ENCODE measurements around the gene DNASE1L3. TPM values are rescaled to one million over a fixed set of nuclear protein-coding genes. Genes with fewer than 3 reads are reported as not detected.

DNASE1L3 gene
- polyA plus RNA-seq (2011; rRNA removed) (0.19 TPM in 1 of 2 replicates, not detected in the other), polyA plus RNA-seq (2017; fragmentation: RNase III; extraction: RNeasy Plus Mini Kit Qiagen cat#74134 plus additional on column Dnase treatment) (not detected in 3 replicates), polyA minus RNA-seq (2011; rRNA and poly(A)+ RNA removed) (0.49 TPM in 1 of 2 replicates, not detected in the other)
- 0.08 TPM in 1 of 2 replicates, not detected in the other for polyA plus RNA-seq (2012; cell fraction: cytosol; rRNA removed)
- not detected in 2 replicates for polyA plus RNA-seq (2012; cell fraction: nucleus; rRNA removed)

DNA sequence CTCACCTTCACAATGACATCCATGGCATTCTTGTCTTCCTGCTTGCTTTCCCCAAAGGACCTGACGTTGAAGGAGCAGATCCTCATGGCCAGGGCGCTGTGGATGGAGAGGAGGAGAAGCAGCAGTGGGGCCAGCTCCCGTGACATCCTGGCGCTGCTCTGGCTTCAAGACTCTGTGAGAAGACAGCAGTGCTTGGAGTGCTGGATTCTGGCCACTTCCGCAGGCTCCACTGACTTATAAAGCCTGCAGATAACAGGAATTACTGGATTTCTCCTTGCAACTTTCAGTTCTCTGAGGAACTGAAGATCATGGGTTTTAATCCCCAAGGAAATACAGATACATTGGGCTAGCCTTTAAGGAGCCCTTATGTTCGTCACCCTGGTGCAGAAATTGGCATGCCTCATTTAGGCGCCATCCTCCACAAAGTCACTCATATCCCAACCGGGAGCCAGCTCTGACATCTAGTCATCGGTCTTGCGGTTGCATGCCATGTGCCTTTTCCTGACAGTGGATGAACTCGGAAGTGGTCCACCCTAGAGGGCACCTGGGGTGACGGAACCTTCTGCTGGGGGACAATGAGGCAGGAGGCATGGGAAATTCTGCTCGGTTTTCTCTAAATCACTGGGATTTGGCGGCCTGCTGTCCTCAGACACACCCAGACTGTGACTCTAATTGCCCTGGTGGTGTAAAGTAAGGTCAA lies at the start of gene DNASE1L3:
Gene DNASE1L3, minus strand, starts transcription at position 212 of the 700 bp plus-strand sequence. Its CDS starts 66 bp downstream, at position 146.
- FAIRE-seq (no peak), DNase-seq (ENCODE audit: low read depth in 1 of 2, low spot score in 1 of 2) (no peak), ATAC-seq (no peak; a peak in 1 of 6 replicates)
- Histone ChIP-seq H3K27ac (no peak within 1 kb of the TSS), H3K4me3 (no peak within 1 kb of the TSS), H3K4me2 (no peak within 1 kb of the TSS), H3K4me1 (peaks cover 20% of the 10 kb centered on the region), H3K9me3 (no peaks in the 10 kb centered on the region)
- WGBS (ENCODE audit: missing lambda C conversion rate): 64% methylated on average over 14 of the region's 14 CpGs
- no peak for TF ChIP-seq USF2 (IDR thresholded peaks at IDR 0.05)
- no peak for TF ChIP-seq CBX8 (IDR thresholded peaks at IDR 0.05)
- TF ChIP-seq ZSCAN20 (CRISPR knock-in tag; IDR thresholded peaks at IDR 0.05): no peak
- no peak for TF ChIP-seq HDAC2 (IDR thresholded peaks at IDR 0.05)
- TF ChIP-seq RNF2 (IDR thresholded peaks at IDR 0.05; ENCODE audit: borderline replicate concordance, low read depth): no peak
- TF ChIP-seq KDM5A (IDR thresholded peaks at IDR 0.05): no peak
- no peak for TF ChIP-seq TP53 (CRISPR knock-in tag; IDR thresholded peaks at IDR 0.05)
- TF ChIP-seq, protein P1, sequence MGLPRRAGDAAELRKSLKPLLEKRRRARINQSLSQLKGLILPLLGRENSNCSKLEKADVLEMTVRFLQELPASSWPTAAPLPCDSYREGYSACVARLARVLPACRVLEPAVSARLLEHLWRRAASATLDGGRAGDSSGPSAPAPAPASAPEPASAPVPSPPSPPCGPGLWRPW (IDR thresholded peaks at IDR 0.05): no peak
- no peak for TF ChIP-seq MAZ (IDR thresholded peaks at IDR 0.05; ENCODE audit: borderline replicate concordance, low read depth, low read length)
- no peak for TF ChIP-seq REST (IDR thresholded peaks at IDR 0.05)
- no peak for TF ChIP-seq RFX5 (IDR thresholded peaks at IDR 0.05)
- ChIA-PET POLR2A (no interaction called here), CTCF (interaction anchor here (0.9 to 1.4 kb wide), 3 partner anchors 20 to 89 kb away, joined by 3 to 4 read pairs (median 3); no protein-coding TSS in a partner anchor)

DNA sequence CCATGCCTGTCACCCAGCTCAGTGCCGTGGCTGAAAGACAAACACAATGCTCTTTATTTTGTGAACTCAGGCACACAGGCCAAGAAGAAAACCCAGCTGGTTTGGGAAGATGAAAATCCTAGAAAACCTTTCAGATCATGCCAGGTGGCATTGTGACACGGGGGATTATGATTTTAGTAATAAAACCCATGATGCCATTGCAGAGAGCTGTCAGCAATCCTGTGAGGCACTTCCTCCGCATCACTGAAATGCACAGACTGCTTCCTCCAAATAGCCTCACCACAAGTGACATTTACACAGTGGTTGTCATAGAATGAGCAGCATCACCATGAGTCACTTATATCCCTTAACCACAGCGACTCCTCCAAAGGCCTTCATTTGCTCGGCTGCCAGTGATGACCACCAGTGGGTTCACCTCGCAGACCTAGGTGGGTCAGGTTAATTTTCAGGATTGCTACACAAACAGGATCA lies 49.5 kb upstream of the DNASE1L3 start:
- Histone ChIP-seq H3K4me3 (no peak overlapping the region), H3K4me2 (no peak overlapping the region), H3K9me3 (no peaks in the 10 kb centered on the region), H3K4me1 (peaks cover 9% of the 10 kb centered on the region), H3K27ac (no peak overlapping the region)
- ATAC-seq (no peak; a peak in 1 of 6 replicates), FAIRE-seq (no peak), DNase-seq (ENCODE audit: low read depth in 1 of 2, low spot score in 1 of 2) (peak in 1 of 2 experiments; percentile 14)
- ChIA-PET POLR2A (no interaction called here), CTCF (interaction anchor here (1.1 to 1.9 kb wide), 2 partner anchors 46 to 76 kb away, joined by 3 to 5 read pairs; partner anchors contain the start of genes HTD2 and RPP14)
- TF ChIP-seq EP300 (IDR thresholded peaks at IDR 0.05): no peak
- no peak for TF ChIP-seq SMC3 (IDR thresholded peaks at IDR 0.05)
- no peak for TF ChIP-seq JUN (IDR thresholded peaks at IDR 0.05)
- TF ChIP-seq ZSCAN20 (CRISPR knock-in tag; IDR thresholded peaks at IDR 0.05): no peak
- TF ChIP-seq CBX8 (IDR thresholded peaks at IDR 0.05): no peak
- no peak for TF ChIP-seq NR3C1 (IDR thresholded peaks at IDR 0.05)
- TF ChIP-seq RCOR1 (IDR thresholded peaks at IDR 0.05; ENCODE audit: low read depth, low read length): no peak
- TF ChIP-seq E2F6 (IDR thresholded peaks at IDR 0.05; ENCODE audit: borderline replicate concordance, low read depth): no peak
- TF ChIP-seq EHF (CRISPR knock-in tag; IDR thresholded peaks at IDR 0.05): no peak
- TF ChIP-seq, protein P1 (IDR thresholded peaks at IDR 0.05): no peak
- TF ChIP-seq POLR2A (IDR thresholded peaks at IDR 0.05; ENCODE audit: low read length): no peak
- WGBS (ENCODE audit: missing lambda C conversion rate): 49% methylated on average over 6 of the region's 6 CpGs

Measured in A549 (cell line).